Caco-2 (cell line): ENCODE results near the gene SAMD4A. TPM values are rescaled to one million over a fixed set of nuclear protein-coding genes. Genes with fewer than 3 reads are reported as not detected.

Experiments
- BruUV-seq: library from RNA; stranded (reverse); fragments of 400-500 nt; replicated peaks from 2 replicates; lab custom pipeline; 2021; lab: Mats Ljungman, UMichigan
- CTCF ChIA-PET: fragments of 300-600 bp; sonication (Branson Sonifier 250); formaldehyde crosslinking; loops from one replicate; lab custom pipeline; 2022; ENCODE audit warnings: antibody characterized with exemption; lab: Charles Lee
- POLR2A ChIA-PET: fragments of 300-600 bp; sonication (Branson Sonifier 250); formaldehyde crosslinking; loops from one replicate; lab custom pipeline; 2022; ENCODE audit warnings: antibody characterized with exemption; lab: Charles Lee
- DNase-seq, 2 experiments: peaks; one replicate each; pipeline versions ENCODE4 v3.0.0 to v3.0.0-alpha.2; 2020 to 2022
- H3K27me3 ChIP-seq: replicated peaks from 2 replicates; pipeline ENCODE4 v1.6.0; 2011; ENCODE audit warnings: low read length; ENCODE audit not compliant: control insufficient read depth, insufficient read depth
- H3K36me3 ChIP-seq: 2 replicates; pipeline ENCODE4 v1.5.1; 2011; ENCODE audit warnings: low read length; ENCODE audit not compliant: control insufficient read depth, insufficient read depth
- H3K4me1 ChIP-seq: fragments of 250-450 bp; sonication (Bioruptor Pico); 2 replicates; pipeline ENCODE4 v1.5.1; 2020; ENCODE audit warnings: mild to moderate bottlenecking
- H3K4me3 ChIP-seq: 2 replicates; pipeline ENCODE4 v1.5.1; 2011; ENCODE audit warnings: low read depth, mild to moderate bottlenecking, control low read depth, low read length
- H3K9me3 ChIP-seq: fragments of 250-450 bp; sonication (Bioruptor Pico); 2 replicates; pipeline ENCODE4 v1.5.1; 2020; ENCODE audit warnings: mild to moderate bottlenecking, moderate library complexity
- H3K27ac Mint-ChIP-seq: one replicate; pipeline ENCODE4 v1.8.0; 2022; ENCODE audit warnings: mixed read lengths; ENCODE audit not compliant: unreplicated experiment
- H3K27me3 Mint-ChIP-seq: one replicate; pipeline ENCODE4 v1.8.0; 2022; ENCODE audit warnings: mixed read lengths; ENCODE audit not compliant: insufficient read depth, unreplicated experiment
- H3K36me3 Mint-ChIP-seq: one replicate; pipeline ENCODE4 v1.8.0; 2022; ENCODE audit warnings: mild to moderate bottlenecking, mixed read lengths; ENCODE audit not compliant: insufficient read depth, unreplicated experiment
- H3K4me1 Mint-ChIP-seq: one replicate; pipeline ENCODE4 v1.8.0; 2022; ENCODE audit warnings: low read depth, mixed read lengths; ENCODE audit not compliant: unreplicated experiment
- H3K4me3 Mint-ChIP-seq: one replicate; pipeline ENCODE4 v1.8.0; 2022; ENCODE audit warnings: mild to moderate bottlenecking, moderate library complexity, mixed read lengths; ENCODE audit not compliant: unreplicated experiment
- H3K9me3 Mint-ChIP-seq: one replicate; pipeline ENCODE4 v1.8.0; 2022; ENCODE audit warnings: mixed read lengths; ENCODE audit not compliant: unreplicated experiment
- CTCF ChIP-seq, 2 experiments: fragments of 200-600 bp in 1 of 2; IDR thresholded peaks; 1 replicate in 1 of 2; 2 replicates in 1 of 2; pipeline versions ENCODE4 v1.5.1 to v1.8.0; 2011 to 2022; ENCODE audit warnings: antibody characterized with exemption in 1 of 2, control low read depth in 1 of 2, inconsistent platforms in 1 of 2, low read depth in 1 of 2, low read length in 1 of 2, mild to moderate bottlenecking in 1 of 2, moderate library complexity in 1 of 2; ENCODE audit not compliant: insufficient read depth in 1 of 2, severe bottlenecking in 1 of 2, unreplicated experiment in 1 of 2
- intact Hi-C: fragments of 100-400 bp; cut with micrococcal nuclease; formaldehyde crosslinking; loops from one replicate; pipeline ENCODE4 v1.10.0; 2022; ENCODE audit not compliant: unreplicated experiment
- total RNA-seq: library from RNA; stranded (reverse); gene quantifications from 2 replicates; pipeline ENCODE4 v1.2.3, GENCODE V29; 2022

Gene SAMD4A
- total RNA-seq, 1 experiment from 2014 or later: 60.8 TPM

- Histone ChIP-seq H3K9me3 (no peaks in the 10 kb centered on the region), H3K36me3 (no peaks in the 10 kb centered on the region), H3K4me3 (no peak overlapping the region), H3K27me3 (no peaks in the 10 kb centered on the region), H3K4me1 (no peaks in the 10 kb centered on the region)
- H3K9me3 Mint-ChIP-seq: peaks cover 12% of the 10 kb centered on the region
- no peak overlapping the region for H3K4me3 Mint-ChIP-seq
- intact Hi-C loops: no loop called here
- CTCF ChIA-PET: interaction anchor here (0.5 to 0.6 kb wide), 2 partner anchors 14 to 225 kb away, joined by 3 read pairs; no protein-coding TSS in a partner anchor
- BruUV-seq: no TSS peak
- H3K36me3 Mint-ChIP-seq: peaks cover 5% of the 10 kb centered on the region
- H3K4me1 Mint-ChIP-seq: no peaks in the 10 kb centered on the region
- POLR2A ChIA-PET: no interaction called here
- peaks cover 10% of the 10 kb centered on the region for H3K27me3 Mint-ChIP-seq
- TF ChIP-seq CTCF (IDR thresholded peaks at IDR 0.05; ENCODE audit: insufficient read depth in 1 of 2, low read depth in 1 of 2, low read length in 1 of 2, severe bottlenecking in 1 of 2, unreplicated experiment in 1 of 2): no peak
- no peak overlapping the region for H3K27ac Mint-ChIP-seq
- no peak for DNase-seq
Measured at GRCh38 chr14:54549862-54550261, 17.1 kb upstream of the SAMD4A start.

GRCh38 chr14:54550514-54550913 is 16.4 kb upstream of the SAMD4A start:
- Histone ChIP-seq H3K9me3 (no peaks in the 10 kb centered on the region), H3K4me1 (no peaks in the 10 kb centered on the region), H3K36me3 (no peaks in the 10 kb centered on the region), H3K27me3 (no peaks in the 10 kb centered on the region), H3K4me3 (no peak overlapping the region)
- no peak for TF ChIP-seq CTCF (IDR thresholded peaks at IDR 0.05; ENCODE audit: insufficient read depth in 1 of 2, low read depth in 1 of 2, low read length in 1 of 2, severe bottlenecking in 1 of 2, unreplicated experiment in 1 of 2)
- ChIA-PET POLR2A (no interaction called here), CTCF (interaction anchor here (0.6 kb wide), 1 partner anchor 13 kb away, joined by 3 read pairs; no protein-coding TSS in a partner anchor)
- Mint-ChIP-seq H3K36me3 (peaks cover 4% of the 10 kb centered on the region), H3K9me3 (peaks cover 12% of the 10 kb centered on the region), H3K27ac (no peak overlapping the region), H3K27me3 (peaks cover 10% of the 10 kb centered on the region), H3K4me1 (peaks cover 3% of the 10 kb centered on the region), H3K4me3 (no peak overlapping the region)
- intact Hi-C loops: no loop called here
- BruUV-seq: no TSS peak
- DNase-seq: no peak

- H3K36me3 Mint-ChIP-seq: peaks cover 6% of the 10 kb centered on the region
- intact Hi-C loops: no loop called here
- H3K9me3 Mint-ChIP-seq: no peaks in the 10 kb centered on the region
- ChIA-PET POLR2A (no interaction called here), CTCF (no interaction called here)
- no peak overlapping the region for H3K4me3 Mint-ChIP-seq
- Histone ChIP-seq H3K4me3 (no peak overlapping the region), H3K27me3 (no peaks in the 10 kb centered on the region), H3K9me3 (no peaks in the 10 kb centered on the region), H3K4me1 (no peaks in the 10 kb centered on the region; the same call in 1 of the 2 replicates), H3K36me3 (no peaks in the 10 kb centered on the region)
- BruUV-seq: no TSS peak
- DNase-seq: no peak
- no peak for TF ChIP-seq CTCF (IDR thresholded peaks at IDR 0.05; ENCODE audit: insufficient read depth in 1 of 2, low read depth in 1 of 2, low read length in 1 of 2, severe bottlenecking in 1 of 2, unreplicated experiment in 1 of 2)
- peaks cover 10% of the 10 kb centered on the region for H3K4me1 Mint-ChIP-seq
- H3K27ac Mint-ChIP-seq: no peak overlapping the region
- H3K27me3 Mint-ChIP-seq: no peaks in the 10 kb centered on the region
Measured at GRCh38 chr14:54554401-54554800, 12.5 kb upstream of the SAMD4A start.
